ENCODE measurements around the gene GRIN1. TPM values are rescaled to one million over a fixed set of nuclear protein-coding genes. Genes with fewer than 3 reads are reported as not detected.

The GRIN1 gene
- total and polyA plus RNA-seq, 2 of the 8 experiments (the other 6 are each of a cell fraction or from before 2014, with no cell fraction given), result 0.48 to 2.1 TPM

DNA sequence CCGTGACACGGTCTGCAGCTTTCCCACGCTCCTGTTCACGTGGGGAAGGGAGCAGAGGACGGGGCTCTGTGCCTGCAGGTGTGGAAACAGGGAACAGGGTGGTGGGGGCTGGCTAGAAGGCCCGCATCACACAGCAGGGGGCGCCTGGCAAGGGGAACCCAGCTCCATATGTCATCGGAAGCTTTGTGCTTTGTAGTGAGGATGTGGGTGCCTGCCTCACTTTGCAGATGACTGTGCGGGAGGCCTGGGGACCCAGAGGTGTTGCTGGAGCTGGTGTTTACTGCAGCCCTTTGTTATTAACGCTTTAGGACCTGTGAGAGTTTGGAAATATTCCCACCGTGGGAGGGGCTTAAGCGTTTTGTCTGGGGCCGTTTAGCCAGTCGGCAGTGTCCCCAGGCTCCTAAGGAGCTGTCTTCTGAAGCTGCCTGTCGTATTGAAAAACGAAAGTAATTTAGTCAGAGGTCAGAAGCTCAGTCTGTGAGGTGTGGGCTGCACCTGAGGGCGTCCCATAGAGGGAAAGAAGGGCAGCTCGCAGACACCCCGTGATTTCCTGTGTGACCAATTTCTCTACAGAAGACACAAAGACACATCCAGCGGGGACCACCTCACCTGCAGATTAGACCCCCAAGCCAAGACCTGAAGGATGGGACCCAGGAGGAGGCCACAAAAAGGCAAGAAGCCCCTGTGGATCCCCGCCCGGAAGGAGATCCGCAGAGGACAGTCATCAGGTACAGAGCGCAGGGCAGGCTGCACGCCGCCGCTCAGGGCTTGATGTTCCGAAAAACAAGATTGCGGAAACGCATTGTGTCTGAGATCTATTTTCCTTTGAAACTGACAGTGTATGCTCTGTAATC is 43.1 kb upstream of the GRIN1 start:
- no peaks in the 10 kb centered on the region for H3K27me3 ChIP-seq (replicated peaks in 1 of 4; ENCODE audit: control insufficient read depth in 3 of 4, extremely low read depth in 1 of 4, insufficient read depth in 3 of 4, low read length in 3 of 4)
- no peak overlapping the region; the same call in 1 of the 2 replicates for H4K8ac ChIP-seq (ENCODE audit: extremely low read depth, insufficient read depth, low read length)
- TF ChIP-seq NRF1 (IDR thresholded peaks at IDR 0.05; ENCODE audit: low read depth, low read length) (no peak), KDM1A (IDR thresholded peaks at IDR 0.05; ENCODE audit: borderline replicate concordance, low read length) (no peak), TAF1 (IDR thresholded peaks at IDR 0.05; ENCODE audit: low read depth, low read length) (no peak)
- H3K18ac ChIP-seq (ENCODE audit: extremely low read depth, low read length), result no peak overlapping the region
- H2BK20ac ChIP-seq (ENCODE audit: low read length), result no peak overlapping the region
- no peak overlapping the region for H3K4me3 ChIP-seq (ENCODE audit: extremely low read depth in 1 of 4, insufficient read depth in 2 of 4, low read depth in 3 of 4, low read length in 4 of 4)
- FAIRE-seq (no peak), DNase-seq (ENCODE audit: low read depth in 1 of 2, low spot score in 2 of 2) (no peak)
- H3K23me2 ChIP-seq (ENCODE audit: low read depth, low read length), result no peaks in the 10 kb centered on the region
- no peak overlapping the region for H4K5ac ChIP-seq (ENCODE audit: insufficient read length, low read depth, low read length)
- H4K20me1 ChIP-seq (replicated peaks in 1 of 2; ENCODE audit: control insufficient read depth in 1 of 2, insufficient read depth in 2 of 2, low read length in 2 of 2), result no peaks in the 10 kb centered on the region
- no peaks in the 10 kb centered on the region for H3K9me3 ChIP-seq (ENCODE audit: insufficient read depth in 2 of 2, low read depth in 1 of 2, low read length in 1 of 2)
- H3K36me3 ChIP-seq (ENCODE audit: control insufficient read depth in 2 of 4, insufficient read depth in 4 of 4, low read length in 3 of 4), result peaks cover 0 to 4% (median 2%) of the 10 kb centered on the region in 4 experiments; a peak in 4 of 8 replicates
- H2BK120ac ChIP-seq (replicated peaks; ENCODE audit: low read depth, low read length), result no peak overlapping the region
- H2BK12ac ChIP-seq (ENCODE audit: low read depth, low read length), result no peak overlapping the region
- H4K91ac ChIP-seq (replicated peaks; ENCODE audit: insufficient read length, low read length), result no peak overlapping the region
- H3K27ac ChIP-seq (ENCODE audit: low read depth, low read length), result no peak overlapping the region
- H2AFZ ChIP-seq (ENCODE audit: low read length), result no peak overlapping the region
- no peak overlapping the region for H3K9ac ChIP-seq (replicated peaks in 1 of 4; ENCODE audit: extremely low read depth in 1 of 4, low read depth in 3 of 4, low read length in 3 of 4)
- H2BK15ac ChIP-seq (ENCODE audit: low read length), result no peak overlapping the region
- ChIA-PET POLR2A (ENCODE audit: partially characterized antibody) (no interaction called here), CTCF (ENCODE audit: partially characterized antibody) (interaction anchor here (0.6 to 1.3 kb wide), 6 partner anchors 9 to 61 kb away, joined by 3 to 5 read pairs (median 4); no protein-coding TSS in a partner anchor)
- no peak overlapping the region for H3K4ac ChIP-seq (replicated peaks; ENCODE audit: insufficient read length, low read depth, low read length)
- 87% methylated on average over 27 of the region's 30 CpGs; no CpG with 5 or more reads in 1 of the 2 experiments for WGBS, 2 experiments (ENCODE audit: extremely low coverage in 1 of 2, insufficient coverage in 1 of 2, insufficient read length in 1 of 2, insufficient replicate concordance in 2 of 2, low coverage in 1 of 2, low lambda C conversion rate in 2 of 2, missing lambda C conversion rate in 1 of 2)
- H3K4me2 ChIP-seq (ENCODE audit: insufficient read depth in 1 of 2, low read depth in 2 of 2, low read length in 2 of 2), result no peak overlapping the region
- no peak overlapping the region for H3K23ac ChIP-seq (ENCODE audit: insufficient read length)
- H2AK5ac ChIP-seq (ENCODE audit: low read depth, low read length), result no peak overlapping the region
- H3K79me1 ChIP-seq (ENCODE audit: low read depth, low read length), result no peaks in the 10 kb centered on the region
- H3K79me2 ChIP-seq (ENCODE audit: control insufficient read depth in 1 of 2, insufficient read depth in 2 of 2, low read length in 2 of 2), result no peaks in the 10 kb centered on the region
- H3K56ac ChIP-seq (replicated peaks; ENCODE audit: insufficient read length, low read depth, low read length), result no peak overlapping the region
- H2BK5ac ChIP-seq (ENCODE audit: low read depth, low read length), result no peak overlapping the region
- no peaks in the 10 kb centered on the region for H3K4me1 ChIP-seq (replicated peaks in 1 of 4; ENCODE audit: control insufficient read depth in 3 of 4, insufficient read depth in 4 of 4, low read length in 3 of 4)
- no peak overlapping the region for H3K14ac ChIP-seq (ENCODE audit: insufficient read length)

Measured in H1 (cell line).